ENCODE results near the gene SEMG1.

- TF ChIP-seq CTCF (IDR thresholded peaks at IDR 0.05) = no peak
- TF ChIP-seq POLR2A (IDR thresholded peaks at IDR 0.05) = no peak
Measured at GRCh38 chr20:45248609-45249008, 41.8 kb downstream of the SEMG1 start.

Data from Peyer's patch (tissue), 4 donors.